ENCODE results near the gene AP4M1.

The AP4M1 gene

DNA sequence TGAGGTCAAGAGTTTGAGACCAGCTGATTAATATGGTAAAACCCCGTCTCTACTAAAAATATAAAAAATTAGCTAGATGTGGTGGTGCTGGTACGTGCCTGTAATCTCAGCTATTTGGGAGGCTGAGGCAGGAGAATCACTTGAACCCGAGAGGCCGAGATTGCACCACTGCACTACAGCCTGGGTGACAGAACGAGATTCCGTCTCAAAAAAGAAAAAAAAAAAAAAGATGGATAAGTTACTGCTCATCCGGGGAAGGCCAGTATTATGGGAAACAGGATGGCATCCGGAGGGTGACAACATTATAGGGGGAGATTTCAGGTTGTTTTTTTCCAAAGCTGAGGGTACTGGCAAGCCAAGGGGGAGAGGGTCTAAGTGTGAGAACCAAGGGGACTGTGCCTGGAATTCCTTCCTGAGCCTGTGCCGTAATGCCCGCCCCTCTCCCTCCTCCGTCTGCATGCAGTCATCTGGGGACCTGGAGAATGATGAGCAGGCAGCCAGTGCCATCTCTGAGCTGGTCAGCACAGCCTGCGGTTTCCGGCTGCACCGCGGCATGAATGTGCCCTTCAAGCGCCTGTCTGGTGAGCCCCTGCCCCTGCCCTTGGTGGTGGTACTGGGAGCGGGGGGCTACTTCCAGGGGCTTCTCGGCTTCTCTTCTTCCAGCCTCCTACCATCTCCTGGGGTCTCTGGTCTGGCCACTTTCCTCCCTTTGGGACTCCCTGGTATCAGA lies 51.7 kb downstream of the AP4M1 start:
- H3K36me3 ChIP-seq, result peaks cover 26% of the 10 kb centered on the region
- peaks cover 20% of the 10 kb centered on the region for H3K4me1 ChIP-seq
- H3K27me3 ChIP-seq, result no peaks in the 10 kb centered on the region
- H3K4me3 ChIP-seq (ENCODE audit: low read depth, low read length), result no peak overlapping the region
- DNase-seq, result peak; percentile 44
- TF ChIP-seq, protein P1, sequence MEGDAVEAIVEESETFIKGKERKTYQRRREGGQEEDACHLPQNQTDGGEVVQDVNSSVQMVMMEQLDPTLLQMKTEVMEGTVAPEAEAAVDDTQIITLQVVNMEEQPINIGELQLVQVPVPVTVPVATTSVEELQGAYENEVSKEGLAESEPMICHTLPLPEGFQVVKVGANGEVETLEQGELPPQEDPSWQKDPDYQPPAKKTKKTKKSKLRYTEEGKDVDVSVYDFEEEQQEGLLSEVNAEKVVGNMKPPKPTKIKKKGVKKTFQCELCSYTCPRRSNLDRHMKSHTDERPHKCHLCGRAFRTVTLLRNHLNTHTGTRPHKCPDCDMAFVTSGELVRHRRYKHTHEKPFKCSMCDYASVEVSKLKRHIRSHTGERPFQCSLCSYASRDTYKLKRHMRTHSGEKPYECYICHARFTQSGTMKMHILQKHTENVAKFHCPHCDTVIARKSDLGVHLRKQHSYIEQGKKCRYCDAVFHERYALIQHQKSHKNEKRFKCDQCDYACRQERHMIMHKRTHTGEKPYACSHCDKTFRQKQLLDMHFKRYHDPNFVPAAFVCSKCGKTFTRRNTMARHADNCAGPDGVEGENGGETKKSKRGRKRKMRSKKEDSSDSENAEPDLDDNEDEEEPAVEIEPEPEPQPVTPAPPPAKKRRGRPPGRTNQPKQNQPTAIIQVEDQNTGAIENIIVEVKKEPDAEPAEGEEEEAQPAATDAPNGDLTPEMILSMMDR (IDR thresholded peaks at IDR 0.05; ENCODE audit: low read depth, low read length), result no peak
- H3K9me3 ChIP-seq, result no peaks in the 10 kb centered on the region

DNA sequence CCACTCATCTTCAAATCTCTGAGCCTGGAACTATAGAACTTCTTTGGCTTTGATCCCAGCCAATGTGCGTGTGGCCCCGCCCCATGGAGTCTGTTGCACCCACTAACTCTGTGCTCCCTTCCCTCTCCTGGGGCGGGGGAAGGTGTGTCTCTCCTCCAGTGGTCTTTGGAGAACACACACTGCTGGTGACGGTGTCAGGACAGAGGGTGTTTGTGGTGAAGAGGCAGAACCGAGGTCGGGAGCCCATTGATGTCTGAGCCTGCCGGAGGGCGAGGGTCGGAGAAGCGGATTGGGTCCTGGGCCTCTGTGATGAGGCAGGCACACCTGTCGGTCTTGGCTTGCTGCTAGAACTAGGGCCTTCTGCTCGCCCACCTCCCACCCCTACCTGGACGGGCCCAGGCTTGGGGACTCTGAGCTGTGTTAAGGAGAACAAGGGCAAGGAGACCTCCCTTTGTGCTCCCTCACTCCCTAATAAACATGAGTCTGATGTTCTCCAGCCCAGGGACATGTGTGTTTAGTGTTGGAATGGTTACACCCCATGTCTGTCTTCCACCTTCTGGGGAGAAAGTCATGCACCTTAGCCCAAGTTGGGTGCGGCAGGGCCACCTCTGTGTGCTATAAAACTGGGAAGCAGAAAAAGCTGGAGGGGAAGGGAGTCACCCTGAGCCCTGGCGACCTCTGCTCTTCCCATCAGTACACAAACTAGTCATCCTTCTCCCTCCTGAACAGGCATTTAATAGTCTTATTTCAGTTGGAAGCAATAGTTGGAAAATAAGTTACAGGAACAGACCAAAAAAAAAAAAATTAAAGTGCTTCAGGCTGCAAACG lies 52.5 kb downstream of the AP4M1 start:
- H3K36me3 ChIP-seq, result peaks cover 26% of the 10 kb centered on the region

GRCh38 chr7:100154651-100155491 lies 53.4 kb downstream of the AP4M1 start:
- TF ChIP-seq, protein P1 (IDR thresholded peaks at IDR 0.05; ENCODE audit: low read depth, low read length), result no peak
- Histone ChIP-seq H3K9me3 (no peaks in the 10 kb centered on the region), H3K4me1 (peaks cover 20% of the 10 kb centered on the region), H3K36me3 (peaks cover 26% of the 10 kb centered on the region), H3K4me3 (ENCODE audit: low read depth, low read length) (no peak overlapping the region), H3K27me3 (no peaks in the 10 kb centered on the region)
- DNase-seq, result peak; percentile 55

More for the DNA sequence above, 52.5 kb downstream of the AP4M1 start:
- DNase-seq, result no peak
- H3K4me1 ChIP-seq, result peaks cover 20% of the 10 kb centered on the region
- no peaks in the 10 kb centered on the region for H3K9me3 ChIP-seq
- H3K27me3 ChIP-seq, result no peaks in the 10 kb centered on the region
- TF ChIP-seq, protein P1 (IDR thresholded peaks at IDR 0.05; ENCODE audit: low read depth, low read length), result no peak
- H3K4me3 ChIP-seq (ENCODE audit: low read depth, low read length), result no peak overlapping the region

- Histone ChIP-seq H3K27me3 (no peaks in the 10 kb centered on the region), H3K36me3 (peaks cover 26% of the 10 kb centered on the region), H3K4me3 (ENCODE audit: low read depth, low read length) (no peak overlapping the region), H3K4me1 (peaks cover 20% of the 10 kb centered on the region), H3K9me3 (no peaks in the 10 kb centered on the region)
- TF ChIP-seq, protein P1 (IDR thresholded peaks at IDR 0.05; ENCODE audit: low read depth, low read length), result no peak
- no peak for DNase-seq
Observed at GRCh38 chr7:100155553-100156317, 54.3 kb downstream of the AP4M1 start.

DNA sequence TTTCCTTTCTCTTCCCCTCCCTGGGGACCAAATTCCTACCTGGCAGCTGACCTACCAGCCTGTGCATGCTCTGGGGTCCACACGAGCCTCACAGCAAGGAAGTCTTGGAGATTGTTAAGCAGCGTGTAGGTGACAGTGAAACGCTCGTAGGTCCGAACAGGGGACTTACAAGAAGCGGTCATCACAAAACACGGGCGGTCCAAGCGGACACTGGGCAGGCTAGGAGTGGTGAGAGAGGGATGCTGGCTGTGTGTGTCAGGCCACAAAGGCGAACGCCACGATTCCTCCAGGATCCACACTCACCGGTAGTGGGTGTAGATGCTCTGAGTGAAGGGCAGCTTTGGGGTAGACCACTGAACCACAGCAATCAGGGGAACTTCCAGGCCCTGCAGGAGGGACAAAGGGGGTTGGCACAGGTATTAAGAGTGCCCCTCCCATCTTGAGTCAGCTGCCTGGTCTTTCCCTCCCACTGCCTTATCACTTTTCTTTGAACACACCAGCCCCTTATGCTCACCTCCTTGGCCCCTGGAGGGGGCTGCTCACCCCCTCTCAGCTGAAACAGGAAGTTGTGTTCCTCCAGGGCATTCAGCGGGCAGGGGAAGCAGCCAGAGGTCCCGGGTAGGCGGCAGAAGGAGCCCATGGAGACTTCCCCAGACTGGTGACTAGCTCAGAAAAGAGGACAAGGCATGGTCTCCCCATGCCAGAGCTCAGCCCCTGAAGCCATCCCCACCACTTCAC lies 55.1 kb downstream of the AP4M1 start:
- H3K9me3 ChIP-seq, result no peaks in the 10 kb centered on the region
- TF ChIP-seq, protein P1 (IDR thresholded peaks at IDR 0.05; ENCODE audit: low read depth, low read length), result no peak
- H3K36me3 ChIP-seq, result peaks cover 26% of the 10 kb centered on the region
- H3K27me3 ChIP-seq, result no peaks in the 10 kb centered on the region
- H3K4me3 ChIP-seq (ENCODE audit: low read depth, low read length), result peak overlapping the region; percentile 79
- no peak for DNase-seq
- H3K4me1 ChIP-seq, result peaks cover 20% of the 10 kb centered on the region

Data from BE2C (cell line).